DND-41 (cell line): Measurements from ENCODE around the gene RASAL2.

Experiments used
- ATAC-seq: fragments of 200-7000 bp; cut with Tn5 transposase; 3 replicates; pipeline ENCODE4 v1.9.1; 2021; ENCODE audit warnings: low read depth; ENCODE audit not compliant: insufficient read depth
- DNase-seq: peaks from one replicate; pipeline ENCODE4 v3.0.0-alpha.2; 2020
- H2AFZ ChIP-seq: 2 replicates; pipeline ENCODE4 v1.6.0; 2012; ENCODE audit warnings: low read depth, low read length
- H3K27ac ChIP-seq: 2 replicates; pipeline ENCODE4 v1.5.1; 2012; ENCODE audit warnings: low read length, inconsistent platforms
- H3K27me3 ChIP-seq: fragments of 200-600 bp; sonication (generic); 2 replicates; pipeline ENCODE4 v1.6.0; 2012; ENCODE audit warnings: low read length, mild to moderate bottlenecking, inconsistent platforms; ENCODE audit not compliant: insufficient read depth, poor library complexity
- H3K36me3 ChIP-seq: 2 replicates; pipeline ENCODE4 v1.5.1; 2012; ENCODE audit warnings: low read length, inconsistent platforms; ENCODE audit not compliant: insufficient read depth
- H3K4me1 ChIP-seq: 2 replicates; pipeline ENCODE4 v1.5.1; 2012; ENCODE audit warnings: mild to moderate bottlenecking, low read length; ENCODE audit not compliant: insufficient read depth
- H3K4me2 ChIP-seq: 2 replicates; pipeline ENCODE4 v1.6.0; 2012; ENCODE audit warnings: mild to moderate bottlenecking, moderate library complexity, low read length, inconsistent platforms; ENCODE audit not compliant: insufficient read depth
- H3K4me3 ChIP-seq, 2 experiments: fragments of 200-600 bp in 1 of 2; shearing (Covaris generic) in 1 of 2; 2 replicates each; pipeline ENCODE4 v1.5.1; 2012 to 2016; ENCODE audit warnings: inconsistent platforms in 2 of 2, low read length in 2 of 2, mild to moderate bottlenecking in 2 of 2, low read depth in 1 of 2, moderate library complexity in 1 of 2
- H3K79me2 ChIP-seq: 2 replicates; pipeline ENCODE4 v1.6.0; 2012; ENCODE audit warnings: low read length, inconsistent platforms; ENCODE audit not compliant: insufficient read depth
- H3K9ac ChIP-seq: 2 replicates; pipeline ENCODE4 v1.6.0; 2012; ENCODE audit warnings: low read depth, mild to moderate bottlenecking, inconsistent platforms, low read length, moderate library complexity
- H3K9me3 ChIP-seq: 2 replicates; pipeline ENCODE4 v1.5.1; 2012; ENCODE audit warnings: low read length, moderate library complexity, mild to moderate bottlenecking, inconsistent platforms; ENCODE audit not compliant: insufficient read depth, severe bottlenecking
- H4K20me1 ChIP-seq: 2 replicates; pipeline ENCODE4 v1.6.0; 2012; ENCODE audit warnings: low read length; ENCODE audit not compliant: insufficient read depth
- CTCF ChIP-seq: IDR thresholded peaks from 2 replicates; pipeline ENCODE4 v1.5.1; 2012; ENCODE audit warnings: borderline replicate concordance, low read length, moderate library complexity, mild to moderate bottlenecking; ENCODE audit not compliant: poor library complexity, severe bottlenecking; ENCODE audit errors: extremely low read depth
- EZH2 ChIP-seq: IDR thresholded peaks from 3 replicates; pipeline ENCODE4 v1.6.1; 2012; ENCODE audit warnings: borderline replicate concordance, low read depth, mild to moderate bottlenecking, moderate library complexity, low read length, inconsistent platforms; ENCODE audit not compliant: severe bottlenecking

The RASAL2 gene

DNA sequence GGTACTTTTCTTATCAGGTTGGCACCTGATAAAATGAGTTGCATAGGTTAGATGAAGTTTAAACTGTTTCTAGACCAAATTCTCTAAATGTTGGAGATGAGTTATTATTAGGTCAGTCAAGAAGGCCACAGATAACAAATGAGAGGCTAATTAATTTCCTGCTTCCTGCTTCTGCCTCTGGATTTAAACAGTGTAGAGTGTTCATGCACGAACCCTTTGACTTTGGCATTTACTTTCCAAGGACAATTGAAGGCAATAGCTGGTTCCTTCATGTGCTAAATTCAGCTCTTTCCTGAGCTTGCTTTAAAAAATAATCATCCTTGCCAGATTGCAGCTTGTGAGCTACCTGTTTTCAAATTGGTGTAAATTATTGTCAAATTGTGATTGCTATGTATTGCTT lies 80.6 kb downstream of the RASAL2 start:
- H3K9ac ChIP-seq: no peak overlapping the region
- H3K79me2 ChIP-seq: no peaks in the 10 kb centered on the region
- TF ChIP-seq EZH2 (no peak), CTCF (no peak)

GRCh38 chr1:178180405-178180804 lies 86.5 kb downstream of the RASAL2 start:
- no peaks in the 10 kb centered on the region for H3K4me1 ChIP-seq

More for the DNA sequence above, 80.6 kb downstream of the RASAL2 start:
- no peak overlapping the region for H3K27ac ChIP-seq
- DNase-seq (no peak), ATAC-seq (no peak)
- H3K4me2 ChIP-seq: no peak overlapping the region
- no peak overlapping the region; a peak in 1 of 4 replicates for H3K4me3 ChIP-seq
- H3K9me3 ChIP-seq: no peaks in the 10 kb centered on the region
- no peaks in the 10 kb centered on the region for H3K36me3 ChIP-seq
- H4K20me1 ChIP-seq: no peaks in the 10 kb centered on the region
- H2AFZ ChIP-seq: no peak overlapping the region
- H3K27me3 ChIP-seq: no peaks in the 10 kb centered on the region
- no peaks in the 10 kb centered on the region for H3K4me1 ChIP-seq

GRCh38 chr1:178183796-178184195 lies 89.9 kb downstream of the RASAL2 start:
- Histone ChIP-seq H3K36me3 (no peaks in the 10 kb centered on the region), H4K20me1 (no peaks in the 10 kb centered on the region), H3K27ac (no peak overlapping the region), H3K9ac (no peak overlapping the region), H2AFZ (no peak overlapping the region), H3K4me2 (no peak overlapping the region), H3K9me3 (no peaks in the 10 kb centered on the region), H3K27me3 (no peaks in the 10 kb centered on the region), H3K4me1 (no peaks in the 10 kb centered on the region), H3K4me3 (no peak overlapping the region), H3K79me2 (no peaks in the 10 kb centered on the region)
- DNase-seq (no peak), ATAC-seq (no peak)
- TF ChIP-seq CTCF (no peak), EZH2 (no peak)

More at GRCh38 chr1:178180405-178180804, 86.5 kb downstream of the RASAL2 start:
- no peaks in the 10 kb centered on the region for H3K9me3 ChIP-seq
- no peaks in the 10 kb centered on the region for H3K79me2 ChIP-seq
- no peaks in the 10 kb centered on the region for H3K36me3 ChIP-seq
- H4K20me1 ChIP-seq: no peaks in the 10 kb centered on the region
- H3K27ac ChIP-seq: no peak overlapping the region
- no peak for DNase-seq
- no peak overlapping the region for H3K9ac ChIP-seq
- H3K4me3 ChIP-seq: no peak overlapping the region
- H3K4me2 ChIP-seq: no peak overlapping the region
- H2AFZ ChIP-seq: no peak overlapping the region
- ATAC-seq: no peak
- H3K27me3 ChIP-seq: no peaks in the 10 kb centered on the region
- no peak for TF ChIP-seq EZH2
- TF ChIP-seq CTCF: no peak

DNA sequence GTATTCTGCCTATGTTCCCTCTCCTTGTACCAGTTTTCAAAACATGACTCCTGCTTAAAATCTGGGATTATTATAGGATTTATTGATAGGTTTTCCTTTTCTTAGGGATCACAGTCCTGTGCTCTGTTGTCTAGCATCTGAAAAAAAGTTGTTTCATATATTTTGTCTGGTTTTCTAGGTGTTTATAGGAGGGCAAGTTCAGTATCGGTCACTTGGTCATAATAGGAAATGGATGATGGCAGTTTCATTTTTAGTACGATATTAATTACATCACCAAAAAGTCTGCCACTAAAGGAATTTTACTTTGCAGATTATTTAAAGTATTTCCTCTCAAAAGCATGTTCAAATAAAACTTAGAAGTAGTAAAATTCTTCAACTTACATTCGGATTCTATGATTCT lies 94.4 kb downstream of the RASAL2 start:
- no peak for TF ChIP-seq EZH2
- TF ChIP-seq CTCF: no peak

More for the DNA sequence above, 94.4 kb downstream of the RASAL2 start:
- ATAC-seq (no peak), DNase-seq (no peak)
- H3K27me3 ChIP-seq: no peaks in the 10 kb centered on the region
- H3K9ac ChIP-seq: no peak overlapping the region
- no peak overlapping the region for H3K27ac ChIP-seq
- H4K20me1 ChIP-seq: no peaks in the 10 kb centered on the region
- H3K9me3 ChIP-seq: no peaks in the 10 kb centered on the region
- no peaks in the 10 kb centered on the region for H3K4me1 ChIP-seq
- no peak overlapping the region for H3K4me2 ChIP-seq
- no peaks in the 10 kb centered on the region for H3K36me3 ChIP-seq
- H3K4me3 ChIP-seq: no peak overlapping the region
- no peak overlapping the region for H2AFZ ChIP-seq
- no peaks in the 10 kb centered on the region for H3K79me2 ChIP-seq
